GM12891 (cell line): ENCODE data around the gene TMSB4Y. TPM values are rescaled to one million over a fixed set of nuclear protein-coding genes. Genes with fewer than 3 reads are reported as not detected.
A peak's percentile ranks its signal among the peaks of the same experiment; 100 is the strongest.

ENCODE experiments used
- DNase-seq: peaks from one replicate; pipeline ENCODE4 v3.0.0; 2011; ENCODE audit warnings: low spot score; ENCODE audit not compliant: insufficient read length
- FAIRE-seq: peaks from 2 replicates; lab custom pipeline; 2011; peaks lifted over from hg19 to GRCh38; lab: Jason Lieb, UNC
- PAX5 ChIP-seq: IDR thresholded peaks from 2 replicates; pipeline ENCODE4 v1.6.1; 2011; ENCODE audit warnings: low read length, moderate library complexity, mild to moderate bottlenecking; ENCODE audit not compliant: insufficient read depth, severe bottlenecking
- POLR2A ChIP-seq: IDR thresholded peaks from 2 replicates; pipeline ENCODE4 v1.6.1; 2011; ENCODE audit warnings: low read depth, low read length, control low read depth
- POLR2AphosphoS5 ChIP-seq: IDR thresholded peaks from 2 replicates; pipeline ENCODE4 v1.6.1; 2011; ENCODE audit warnings: low read depth, low read length, control low read depth
- POU2F2 ChIP-seq: IDR thresholded peaks from 2 replicates; pipeline ENCODE4 v1.6.1; 2011; ENCODE audit warnings: low read depth, mild to moderate bottlenecking, control low read depth, low read length, moderate library complexity
- SPI1 ChIP-seq: IDR thresholded peaks from 2 replicates; pipeline ENCODE4 v1.6.1; 2011; ENCODE audit warnings: low read depth, low read length, control low read depth
- TAF1 ChIP-seq: IDR thresholded peaks from 2 replicates; pipeline ENCODE4 v1.6.1; 2011; ENCODE audit warnings: low read depth, low read length, control low read depth
- polyA plus RNA-seq: library from polyadenylated mRNA; unstranded; fragments of >200 nt; gene quantifications from one replicate; pipeline ENCODE4 v1.2.1, GENCODE V29; 2012; ENCODE audit warnings: low read depth, missing spikeins, inconsistent platforms; ENCODE audit not compliant: missing spikeins

TMSB4Y gene
- 4.3 TPM for polyA plus RNA-seq

- peak; percentile 46 for DNase-seq
- peak; percentile 83 for TF ChIP-seq POLR2AphosphoS5
- TF ChIP-seq TAF1, result peak; percentile 73
- no peak for TF ChIP-seq PAX5
- no peak for TF ChIP-seq SPI1
- 0 out of 2 replicates have a peak, but pooled peaks have one; percentile 23 for TF ChIP-seq POU2F2
- TF ChIP-seq POLR2A, result peak; percentile 68; the same call in 1 of the 2 replicates
- FAIRE-seq, result peak; percentile 88
Measured at GRCh38 chrY:13703568-13703968, at the start of gene TMSB4Y. TMSB4Y (plus strand) TSS chrY:13703899.

GRCh38 chrY:13664162-13664561 lies 39.5 kb upstream of the TMSB4Y start:
- TF ChIP-seq POU2F2, result no peak
- TF ChIP-seq SPI1, result no peak
- TF ChIP-seq POLR2A, result no peak
- no peak for TF ChIP-seq PAX5
- no peak for TF ChIP-seq POLR2AphosphoS5
- TF ChIP-seq TAF1, result no peak
- DNase-seq (no peak), FAIRE-seq (no peak)

GRCh38 chrY:13671122-13671521 lies 32.6 kb upstream of the TMSB4Y start:
- FAIRE-seq, result no peak
- no peak for TF ChIP-seq TAF1
- TF ChIP-seq PAX5, result no peak
- TF ChIP-seq SPI1, result no peak
- no peak for TF ChIP-seq POLR2A
- no peak for TF ChIP-seq POLR2AphosphoS5
- TF ChIP-seq POU2F2, result no peak

GRCh38 chrY:13702276-13702675 lies 1.4 kb upstream of the TMSB4Y start:
- DNase-seq (no peak), FAIRE-seq (no peak)
- no peak for TF ChIP-seq POU2F2
- no peak for TF ChIP-seq POLR2A
- no peak for TF ChIP-seq TAF1
- no peak for TF ChIP-seq PAX5
- no peak for TF ChIP-seq SPI1
- TF ChIP-seq POLR2AphosphoS5, result no peak

More at GRCh38 chrY:13671122-13671521, 32.6 kb upstream of the TMSB4Y start:
- DNase-seq, result no peak

GRCh38 chrY:13704121-13704930 lies 627 bp downstream of the TMSB4Y start:
- TF ChIP-seq POLR2AphosphoS5 (no peak), TAF1 (no peak), POU2F2 (no peak), PAX5 (no peak), POLR2A (no peak), SPI1 (no peak)
- no peak for DNase-seq
- peak; percentile 74 for FAIRE-seq

GRCh38 chrY:13705197-13705596 lies 1.5 kb downstream of the TMSB4Y start:
- no peak for TF ChIP-seq POLR2AphosphoS5
- TF ChIP-seq TAF1, result no peak
- no peak for TF ChIP-seq POLR2A
- no peak for TF ChIP-seq PAX5
- no peak for TF ChIP-seq POU2F2
- FAIRE-seq, result peak; percentile 33
- no peak for DNase-seq

GRCh38 chrY:13708038-13708437 lies 4.3 kb downstream of the TMSB4Y start:
- TF ChIP-seq POU2F2, result no peak
- no peak for TF ChIP-seq PAX5
- TF ChIP-seq POLR2AphosphoS5, result no peak
- no peak for TF ChIP-seq POLR2A
- TF ChIP-seq TAF1, result no peak
- no peak for TF ChIP-seq SPI1
- DNase-seq (no peak), FAIRE-seq (peak; percentile 62)

- FAIRE-seq, result no peak
- DNase-seq, result no peak
- TF ChIP-seq TAF1, result no peak
- TF ChIP-seq PAX5, result no peak
- TF ChIP-seq POLR2A, result no peak
- TF ChIP-seq POU2F2, result no peak
- no peak for TF ChIP-seq SPI1
- no peak for TF ChIP-seq POLR2AphosphoS5
Measured at GRCh38 chrY:13718996-13719395, 15.3 kb downstream of the TMSB4Y start.

GRCh38 chrY:13729517-13729916 lies 25.8 kb downstream of the TMSB4Y start:
- TF ChIP-seq POLR2AphosphoS5 (no peak), SPI1 (no peak), POU2F2 (no peak), PAX5 (no peak), POLR2A (no peak), TAF1 (no peak)
- FAIRE-seq, result peak; percentile 33
- no peak for DNase-seq
